ENCODE measurements around the gene RNF145. TPM values are rescaled to one million over a fixed set of nuclear protein-coding genes. Genes with fewer than 3 reads are reported as not detected.

RNF145 gene
- total and polyA plus RNA-seq, 2 of the 13 experiments (the other 11 are each of a cell fraction or from before 2014, with no cell fraction given), result 24.6 TPM

GRCh38 chr5:159257629-159258283 lies 48.4 kb upstream of the RNF145 start (continued):
- TF ChIP-seq PCBP1 (IDR thresholded peaks at IDR 0.05; ENCODE audit: borderline replicate concordance, low read depth, low read length) (no peak), GABPB1 (CRISPR knock-in tag; IDR thresholded peaks at IDR 0.05) (peak; percentile 22; the same call in 1 of the 2 replicates), IKZF1 (IDR thresholded peaks at IDR 0.05) (no peak), ELF1 (CRISPR knock-in tag; IDR thresholded peaks at IDR 0.05) (peak; percentile 19; the same call in 1 of the 2 replicates), ZGPAT (CRISPR knock-in tag; IDR thresholded peaks at IDR 0.05) (peak; percentile 56), NR2F6 (IDR thresholded peaks at IDR 0.05) (0 out of 2 replicates have a peak, but pooled peaks have one; percentile 27), NR2F6 (CRISPR knock-in tag; IDR thresholded peaks at IDR 0.05) (peak; percentile 17; the same call in 1 of the 2 replicates), TBX3 (IDR thresholded peaks at IDR 0.05; ENCODE audit: borderline replicate concordance) (no peak), IKZF5 (CRISPR knock-in tag; IDR thresholded peaks at IDR 0.05) (peak; percentile 53; the same call in 1 of the 2 replicates), GABPA (IDR thresholded peaks at IDR 0.05; ENCODE audit: low read depth, low read length) (no peak), GABPA (CRISPR knock-in tag; IDR thresholded peaks at IDR 0.05; ENCODE audit: low read depth) (peak; percentile 57), RFX3 (CRISPR knock-in tag; IDR thresholded peaks at IDR 0.05) (no peak), NFE2L1 (CRISPR knock-in tag; IDR thresholded peaks at IDR 0.05; ENCODE audit: borderline replicate concordance) (no peak), BRD4 (CRISPR knock-in tag; IDR thresholded peaks at IDR 0.05) (no peak), TARDBP (CRISPR knock-in tag; IDR thresholded peaks at IDR 0.05) (no peak), ZNF260 (CRISPR knock-in tag; IDR thresholded peaks at IDR 0.05; ENCODE audit: borderline replicate concordance, low read depth) (no peak), ADNP (CRISPR knock-in tag; IDR thresholded peaks at IDR 0.05) (no peak), JUN (CRISPR knock-in tag; IDR thresholded peaks at IDR 0.05) (no peak), JUNB (CRISPR knock-in tag; IDR thresholded peaks at IDR 0.05; ENCODE audit: borderline replicate concordance) (no peak)
- TF ChIP-seq, protein P1, sequence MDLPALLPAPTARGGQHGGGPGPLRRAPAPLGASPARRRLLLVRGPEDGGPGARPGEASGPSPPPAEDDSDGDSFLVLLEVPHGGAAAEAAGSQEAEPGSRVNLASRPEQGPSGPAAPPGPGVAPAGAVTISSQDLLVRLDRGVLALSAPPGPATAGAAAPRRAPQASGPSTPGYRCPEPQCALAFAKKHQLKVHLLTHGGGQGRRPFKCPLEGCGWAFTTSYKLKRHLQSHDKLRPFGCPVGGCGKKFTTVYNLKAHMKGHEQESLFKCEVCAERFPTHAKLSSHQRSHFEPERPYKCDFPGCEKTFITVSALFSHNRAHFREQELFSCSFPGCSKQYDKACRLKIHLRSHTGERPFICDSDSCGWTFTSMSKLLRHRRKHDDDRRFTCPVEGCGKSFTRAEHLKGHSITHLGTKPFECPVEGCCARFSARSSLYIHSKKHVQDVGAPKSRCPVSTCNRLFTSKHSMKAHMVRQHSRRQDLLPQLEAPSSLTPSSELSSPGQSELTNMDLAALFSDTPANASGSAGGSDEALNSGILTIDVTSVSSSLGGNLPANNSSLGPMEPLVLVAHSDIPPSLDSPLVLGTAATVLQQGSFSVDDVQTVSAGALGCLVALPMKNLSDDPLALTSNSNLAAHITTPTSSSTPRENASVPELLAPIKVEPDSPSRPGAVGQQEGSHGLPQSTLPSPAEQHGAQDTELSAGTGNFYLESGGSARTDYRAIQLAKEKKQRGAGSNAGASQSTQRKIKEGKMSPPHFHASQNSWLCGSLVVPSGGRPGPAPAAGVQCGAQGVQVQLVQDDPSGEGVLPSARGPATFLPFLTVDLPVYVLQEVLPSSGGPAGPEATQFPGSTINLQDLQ (CRISPR knock-in tag; IDR thresholded peaks at IDR 0.05), result no peak
- TF ChIP-seq, protein P2, sequence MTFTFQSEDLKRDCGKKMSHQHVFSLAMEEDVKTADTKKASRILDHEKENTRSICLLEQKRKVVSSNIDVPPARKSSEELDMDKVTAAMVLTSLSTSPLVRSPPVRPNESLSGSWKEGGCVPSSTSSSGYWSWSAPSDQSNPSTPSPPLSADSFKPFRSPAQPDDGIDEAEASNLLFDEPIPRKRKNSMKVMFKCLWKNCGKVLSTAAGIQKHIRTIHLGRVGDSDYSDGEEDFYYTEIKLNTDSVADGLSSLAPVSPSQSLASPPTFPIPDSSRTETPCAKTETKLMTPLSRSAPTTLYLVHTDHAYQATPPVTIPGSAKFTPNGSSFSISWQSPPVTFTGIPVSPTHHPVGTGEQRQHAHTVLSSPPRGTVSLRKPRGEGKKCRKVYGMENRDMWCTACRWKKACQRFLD (CRISPR knock-in tag; IDR thresholded peaks at IDR 0.05; ENCODE audit: borderline replicate concordance), result no peak
- TF ChIP-seq, protein P3, sequence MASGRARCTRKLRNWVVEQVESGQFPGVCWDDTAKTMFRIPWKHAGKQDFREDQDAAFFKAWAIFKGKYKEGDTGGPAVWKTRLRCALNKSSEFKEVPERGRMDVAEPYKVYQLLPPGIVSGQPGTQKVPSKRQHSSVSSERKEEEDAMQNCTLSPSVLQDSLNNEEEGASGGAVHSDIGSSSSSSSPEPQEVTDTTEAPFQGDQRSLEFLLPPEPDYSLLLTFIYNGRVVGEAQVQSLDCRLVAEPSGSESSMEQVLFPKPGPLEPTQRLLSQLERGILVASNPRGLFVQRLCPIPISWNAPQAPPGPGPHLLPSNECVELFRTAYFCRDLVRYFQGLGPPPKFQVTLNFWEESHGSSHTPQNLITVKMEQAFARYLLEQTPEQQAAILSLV (CRISPR knock-in tag; IDR thresholded peaks at IDR 0.05; ENCODE audit: borderline replicate concordance), result no peak

All from HepG2 (cell line).